Measurements from ENCODE around the gene ACTG2.

DNA sequence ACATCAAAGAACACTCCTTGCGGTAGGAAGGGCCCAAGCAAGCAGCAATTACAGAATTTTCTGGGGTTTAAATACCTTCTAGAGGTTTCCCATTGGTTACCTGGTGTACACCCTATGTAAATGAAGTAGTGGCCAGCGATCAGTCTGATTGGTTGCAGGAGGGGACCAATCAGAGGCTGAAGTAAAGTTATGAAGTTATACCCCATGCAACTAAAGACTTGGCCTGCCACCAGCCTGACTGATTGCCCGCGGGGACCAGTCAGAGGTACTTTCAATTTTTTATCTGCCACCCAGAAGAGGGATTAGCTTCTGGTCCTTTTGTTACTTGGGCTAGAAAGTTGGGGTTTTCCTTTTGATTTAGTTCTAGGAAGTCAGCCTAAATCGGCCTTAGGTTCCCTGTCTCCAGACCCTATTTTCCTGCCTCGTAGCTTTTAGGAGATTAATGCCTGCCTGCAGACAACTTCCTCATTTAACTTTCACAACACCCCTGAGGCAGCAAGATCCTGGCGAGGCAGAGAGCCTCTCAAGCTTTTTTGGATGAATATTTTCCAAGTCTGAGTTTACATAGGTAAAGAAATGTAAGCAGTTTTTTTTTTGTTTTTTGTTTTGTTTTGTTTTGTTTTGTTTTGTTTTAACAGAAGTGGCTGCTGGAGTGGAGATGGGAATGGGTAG lies 32.4 kb downstream of the ACTG2 start:
- TF ChIP-seq CTCF (IDR thresholded peaks at IDR 0.05 in 8 of 11, conservative IDR thresholded peaks at IDR 0.05 in 3 of 11): no peak
- TF ChIP-seq POLR2A (IDR thresholded peaks at IDR 0.05): no peak
- no peak for TF ChIP-seq POLR2AphosphoS5 (IDR thresholded peaks at IDR 0.05)

Data from spleen (tissue), 7 donors.